Activated CD8-positive, alpha-beta T cell treated with anti-CD3 and anti-CD28 coated beads for 36 hours (primary cell): ENCODE results near the gene ITPR3. TPM values are rescaled to one million over a fixed set of nuclear protein-coding genes. Genes with fewer than 3 reads are reported as not detected.

ENCODE experiments used
- ATAC-seq: fragments of 200-7000 bp; cut with Tn5 transposase; one replicate; pipeline ENCODE4 v1.10.0; 2021; ENCODE audit warnings: mild to moderate bottlenecking, moderate library complexity
- CTCF ChIA-PET: fragments of 350-600 bp; sonication (Branson Sonifier 250); formaldehyde crosslinking; loops from one replicate; lab custom pipeline; 2021; ENCODE audit warnings: antibody characterized with exemption; lab: Charles Lee
- POLR2A ChIA-PET: fragments of 350-600 bp; sonication (Branson Sonifier 250); formaldehyde crosslinking; loops from one replicate; lab custom pipeline; 2021; ENCODE audit warnings: antibody characterized with exemption; lab: Charles Lee
- DNase-seq: peaks from one replicate; pipeline ENCODE4 v3.0.0-alpha.2; 2020
- H3K27ac Mint-ChIP-seq: one replicate; pipeline ENCODE4 v1.8.0; 2021; ENCODE audit warnings: mild to moderate bottlenecking, mixed read lengths
- H3K27me3 Mint-ChIP-seq: one replicate; pipeline ENCODE4 v1.8.0; 2021; ENCODE audit warnings: mixed read lengths
- H3K36me3 Mint-ChIP-seq: one replicate; pipeline ENCODE4 v1.8.0; 2021; ENCODE audit warnings: low read depth, mixed read lengths
- H3K4me1 Mint-ChIP-seq: one replicate; pipeline ENCODE4 v1.8.0; 2021; ENCODE audit warnings: low read depth, mixed read lengths
- H3K4me3 Mint-ChIP-seq: one replicate; pipeline ENCODE4 v1.8.0; 2021; ENCODE audit warnings: mild to moderate bottlenecking, moderate library complexity, mixed read lengths
- H3K9me3 Mint-ChIP-seq: one replicate; pipeline ENCODE4 v1.8.0; 2021; ENCODE audit warnings: mixed read lengths
- intact Hi-C: fragments of 100-400 bp; cut with micrococcal nuclease; formaldehyde crosslinking; loops from one replicate; pipeline ENCODE4 v1.10.0; 2022
- total RNA-seq, 2 experiments: library from RNA; stranded (reverse); gene quantifications; one replicate each; pipeline ENCODE4 v1.2.3, GENCODE V29; 2021
- TF ChIP-seq, protein P1 (sequence below): fragments of 200-600 bp; IDR thresholded peaks from one replicate; pipeline ENCODE4 v1.8.0; 2022; ENCODE audit warnings: antibody characterized with exemption, mild to moderate bottlenecking

The ITPR3 gene
- total RNA-seq, 2 experiments from 2014 or later = 36.6 to 38.0 TPM

DNA sequence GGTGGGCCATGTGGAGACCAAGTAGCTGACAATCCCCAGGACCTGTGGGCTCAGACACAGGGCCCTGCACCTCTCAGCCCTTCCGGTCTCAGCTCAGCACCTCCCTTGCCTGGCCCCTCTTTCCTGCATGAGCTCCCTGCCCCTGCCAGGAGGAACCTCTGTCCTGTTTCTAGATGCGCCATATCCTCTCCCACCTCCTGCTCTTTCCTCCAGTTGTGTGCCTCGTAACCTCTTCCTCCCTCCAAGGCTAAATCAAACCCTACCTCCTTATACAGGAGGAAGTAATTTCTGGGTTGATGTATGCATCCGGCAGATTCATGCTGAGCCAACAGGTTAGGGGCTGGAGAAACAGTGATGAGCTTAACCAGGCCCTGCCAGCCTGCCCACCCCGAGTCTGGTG, 30.9 kb downstream of the ITPR3 start:
- Mint-ChIP-seq H3K27me3 (no peaks in the 10 kb centered on the region), H3K4me3 (no peak overlapping the region), H3K9me3 (no peaks in the 10 kb centered on the region), H3K27ac (no peak overlapping the region), H3K36me3 (peaks cover 12% of the 10 kb centered on the region), H3K4me1 (peaks cover 7% of the 10 kb centered on the region)
- ATAC-seq = no peak
- no peak for DNase-seq
- intact Hi-C loops = no loop called here
- CTCF ChIA-PET = interaction anchor here (1.0 kb wide), 1 partner anchor 49 kb away, joined by 4 read pairs; no protein-coding TSS in a partner anchor
- TF ChIP-seq, protein P1, sequence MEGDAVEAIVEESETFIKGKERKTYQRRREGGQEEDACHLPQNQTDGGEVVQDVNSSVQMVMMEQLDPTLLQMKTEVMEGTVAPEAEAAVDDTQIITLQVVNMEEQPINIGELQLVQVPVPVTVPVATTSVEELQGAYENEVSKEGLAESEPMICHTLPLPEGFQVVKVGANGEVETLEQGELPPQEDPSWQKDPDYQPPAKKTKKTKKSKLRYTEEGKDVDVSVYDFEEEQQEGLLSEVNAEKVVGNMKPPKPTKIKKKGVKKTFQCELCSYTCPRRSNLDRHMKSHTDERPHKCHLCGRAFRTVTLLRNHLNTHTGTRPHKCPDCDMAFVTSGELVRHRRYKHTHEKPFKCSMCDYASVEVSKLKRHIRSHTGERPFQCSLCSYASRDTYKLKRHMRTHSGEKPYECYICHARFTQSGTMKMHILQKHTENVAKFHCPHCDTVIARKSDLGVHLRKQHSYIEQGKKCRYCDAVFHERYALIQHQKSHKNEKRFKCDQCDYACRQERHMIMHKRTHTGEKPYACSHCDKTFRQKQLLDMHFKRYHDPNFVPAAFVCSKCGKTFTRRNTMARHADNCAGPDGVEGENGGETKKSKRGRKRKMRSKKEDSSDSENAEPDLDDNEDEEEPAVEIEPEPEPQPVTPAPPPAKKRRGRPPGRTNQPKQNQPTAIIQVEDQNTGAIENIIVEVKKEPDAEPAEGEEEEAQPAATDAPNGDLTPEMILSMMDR = no peak
- POLR2A ChIA-PET = interaction anchor here (0.6 kb wide), 1 partner anchor 51 kb away, joined by 3 read pairs; no protein-coding TSS in a partner anchor

DNA sequence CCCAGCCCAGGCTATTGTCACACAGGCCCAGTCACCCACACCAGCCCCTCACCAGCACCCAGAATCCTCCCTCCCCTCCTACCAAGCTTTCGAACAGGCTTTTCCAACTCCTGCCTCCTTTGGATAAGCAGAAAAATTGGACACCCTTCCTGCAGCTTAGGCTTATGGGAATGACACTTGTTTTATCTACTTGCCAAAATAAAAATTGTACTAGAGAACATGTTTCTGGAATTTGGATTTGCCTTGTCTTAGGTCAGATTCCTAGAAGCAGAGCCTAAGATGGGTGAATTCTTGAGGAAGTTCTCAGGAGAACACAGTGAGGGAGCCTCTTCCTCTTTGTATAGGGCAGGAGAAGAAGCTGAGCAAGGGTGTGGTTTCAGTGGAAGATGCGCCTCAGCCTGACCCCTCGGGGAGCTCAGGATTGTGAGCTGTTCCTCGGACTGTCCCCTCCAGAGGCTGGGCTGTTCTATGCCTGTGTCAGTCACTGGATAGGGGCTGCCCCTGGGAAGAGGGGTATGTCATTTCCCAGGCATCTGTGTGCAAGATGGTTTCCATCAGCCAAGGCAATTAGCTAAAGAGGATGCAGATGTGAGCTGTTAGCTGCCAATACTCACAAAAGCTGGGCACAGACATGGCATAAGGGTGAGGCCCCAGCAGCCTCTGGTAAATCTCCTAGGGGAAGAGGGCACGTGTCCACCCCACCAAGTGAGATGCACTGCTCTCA, 33.9 kb downstream of the ITPR3 start:
- ChIA-PET CTCF (interaction anchor here (0.8 to 2.1 kb wide), 4 partner anchors 23 to 114 kb away, joined by 3 to 8 read pairs (median 4); no protein-coding TSS in a partner anchor), POLR2A (no interaction called here)
- Mint-ChIP-seq H3K9me3 (no peaks in the 10 kb centered on the region), H3K4me1 (no peaks in the 10 kb centered on the region), H3K4me3 (no peak overlapping the region), H3K27ac (no peak overlapping the region), H3K36me3 (peaks cover 1% of the 10 kb centered on the region), H3K27me3 (no peaks in the 10 kb centered on the region)
- DNase-seq = no peak
- intact Hi-C loops = no loop called here
- no peak for ATAC-seq
- TF ChIP-seq, protein P1 = no peak

DNA sequence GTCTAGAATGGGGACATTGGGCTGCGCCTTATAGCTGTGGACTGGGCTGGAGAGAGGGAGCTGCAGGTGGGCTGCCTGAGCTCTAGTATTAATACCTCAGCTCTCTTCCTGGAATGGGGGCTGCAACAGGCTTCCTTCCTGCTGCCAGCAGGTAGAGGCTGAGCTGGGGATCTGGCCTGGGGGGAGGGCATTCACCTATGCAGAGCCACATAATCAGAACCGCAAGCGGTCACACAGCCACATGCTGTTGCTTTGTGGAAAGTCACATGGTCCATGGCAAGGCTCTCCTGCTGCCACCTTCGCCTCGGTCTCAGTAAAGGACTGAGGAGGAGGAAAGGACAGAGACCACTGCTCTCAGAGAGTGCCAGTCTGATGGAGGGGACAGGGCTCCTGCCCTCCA, 35.7 kb downstream of the ITPR3 start:
- intact Hi-C loops = no loop called here
- no peak overlapping the region for H3K27ac Mint-ChIP-seq
- no peaks in the 10 kb centered on the region for H3K9me3 Mint-ChIP-seq
- peaks cover under 1% of the 10 kb centered on the region for H3K36me3 Mint-ChIP-seq
- TF ChIP-seq, protein P1 = no peak
- no peaks in the 10 kb centered on the region for H3K4me1 Mint-ChIP-seq
- no peak overlapping the region for H3K4me3 Mint-ChIP-seq
- ChIA-PET CTCF (no interaction called here), POLR2A (interaction anchor here (1.5 kb wide), 1 partner anchor 37 kb away, joined by 5 read pairs; no protein-coding TSS in a partner anchor)
- no peaks in the 10 kb centered on the region for H3K27me3 Mint-ChIP-seq
- DNase-seq = no peak
- ATAC-seq = no peak

DNA sequence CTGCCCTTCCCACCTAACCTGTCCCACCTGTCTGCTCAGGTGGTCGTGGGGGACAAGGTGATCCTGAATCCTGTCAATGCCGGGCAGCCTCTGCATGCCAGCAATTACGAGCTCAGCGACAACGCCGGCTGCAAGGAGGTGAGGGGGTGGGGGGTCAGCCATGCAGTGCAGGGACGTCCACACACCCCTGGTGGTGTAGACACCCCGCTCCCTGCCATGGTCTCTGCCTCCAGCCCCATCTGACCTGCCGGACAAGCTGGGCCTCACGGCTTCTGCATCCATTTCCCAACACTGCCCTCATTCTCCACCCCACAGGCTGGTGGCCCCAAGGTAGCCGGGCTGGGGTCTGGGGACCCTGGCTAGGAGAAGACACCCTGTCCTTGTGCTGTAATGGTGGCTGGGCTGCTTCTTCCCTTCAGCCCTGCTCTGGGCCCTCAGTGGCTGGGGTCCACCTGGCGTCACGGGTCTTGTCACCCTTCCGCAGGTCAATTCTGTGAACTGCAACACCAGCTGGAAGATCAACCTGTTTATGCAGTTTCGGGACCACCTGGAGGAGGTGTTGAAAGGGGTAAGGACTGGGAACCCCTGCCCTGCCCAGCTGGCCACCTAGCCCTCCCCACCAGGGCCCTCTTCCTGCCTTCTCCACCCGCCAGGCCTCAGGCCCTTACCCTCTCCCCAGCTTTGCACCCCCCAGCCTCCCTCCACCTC, 38.0 kb downstream of the ITPR3 start:
- intact Hi-C loops = no loop called here
- ChIA-PET POLR2A (no interaction called here), CTCF (no interaction called here)
- no peaks in the 10 kb centered on the region for H3K4me1 Mint-ChIP-seq
- H3K27ac Mint-ChIP-seq = no peak overlapping the region
- ATAC-seq (no peak), DNase-seq (no peak)
- peaks cover 7% of the 10 kb centered on the region for H3K36me3 Mint-ChIP-seq
- H3K4me3 Mint-ChIP-seq = no peak overlapping the region
- no peaks in the 10 kb centered on the region for H3K9me3 Mint-ChIP-seq
- TF ChIP-seq, protein P1 = no peak
- H3K27me3 Mint-ChIP-seq = no peaks in the 10 kb centered on the region

DNA sequence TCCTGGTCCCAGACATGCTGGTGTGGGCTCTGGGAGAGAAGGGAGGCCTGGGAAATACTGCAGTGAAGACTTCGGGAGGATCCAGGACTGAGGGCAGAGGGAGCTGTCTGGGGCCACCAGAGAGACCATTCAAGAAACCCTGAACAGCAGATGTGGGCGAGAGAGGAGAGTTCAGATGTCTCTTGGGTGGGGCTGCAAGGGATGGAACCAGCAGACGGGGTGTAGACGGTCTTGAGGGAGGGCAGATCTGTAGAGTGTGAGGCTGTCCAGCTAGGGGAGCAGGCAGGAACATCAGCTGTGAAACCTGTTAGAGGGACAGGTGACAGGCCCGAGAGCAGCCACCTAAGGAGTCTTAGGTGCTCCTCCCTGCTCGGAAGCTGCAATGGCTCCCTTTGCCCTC, 38.9 kb downstream of the ITPR3 start:
- ATAC-seq (no peak), DNase-seq (no peak)
- H3K4me3 Mint-ChIP-seq = no peak overlapping the region
- CTCF ChIA-PET = no interaction called here
- no peaks in the 10 kb centered on the region for H3K9me3 Mint-ChIP-seq
- POLR2A ChIA-PET = no interaction called here
- no peaks in the 10 kb centered on the region for H3K27me3 Mint-ChIP-seq
- intact Hi-C loops = no loop called here
- no peak overlapping the region for H3K27ac Mint-ChIP-seq
- TF ChIP-seq, protein P1 = no peak
- peaks cover 11% of the 10 kb centered on the region for H3K36me3 Mint-ChIP-seq
- no peaks in the 10 kb centered on the region for H3K4me1 Mint-ChIP-seq
